HUES6 (cell line): ENCODE results near the gene MEGF11.

Experiments used
- H3K27ac ChIP-seq: 2 replicates; pipeline ENCODE4 v1.7.0; 2013; ENCODE audit warnings: low read depth, mild to moderate bottlenecking, low read length, inconsistent platforms
- H3K27me3 ChIP-seq: 2 replicates; pipeline ENCODE4 v1.6.1; 2013; ENCODE audit warnings: low read length; ENCODE audit not compliant: control insufficient read depth, insufficient read depth
- H3K36me3 ChIP-seq: 2 replicates; pipeline ENCODE4 v1.6.1; 2013; ENCODE audit warnings: low read length; ENCODE audit not compliant: control insufficient read depth, insufficient read depth
- H3K4me1 ChIP-seq: 2 replicates; pipeline ENCODE4 v1.6.1; 2013; ENCODE audit warnings: low read length; ENCODE audit not compliant: control insufficient read depth, insufficient read depth
- H3K4me3 ChIP-seq: 2 replicates; pipeline ENCODE4 v1.5.1; 2013; ENCODE audit warnings: low read depth, low read length
- H3K9ac ChIP-seq: one replicate; pipeline ENCODE4 v1.6.1; 2013; ENCODE audit warnings: mild to moderate bottlenecking, low read length
- H3K9me3 ChIP-seq: 2 replicates; pipeline ENCODE4 v1.6.1; 2013; ENCODE audit warnings: low read depth, low read length; ENCODE audit not compliant: control insufficient read depth, insufficient read depth

MEGF11 gene

DNA sequence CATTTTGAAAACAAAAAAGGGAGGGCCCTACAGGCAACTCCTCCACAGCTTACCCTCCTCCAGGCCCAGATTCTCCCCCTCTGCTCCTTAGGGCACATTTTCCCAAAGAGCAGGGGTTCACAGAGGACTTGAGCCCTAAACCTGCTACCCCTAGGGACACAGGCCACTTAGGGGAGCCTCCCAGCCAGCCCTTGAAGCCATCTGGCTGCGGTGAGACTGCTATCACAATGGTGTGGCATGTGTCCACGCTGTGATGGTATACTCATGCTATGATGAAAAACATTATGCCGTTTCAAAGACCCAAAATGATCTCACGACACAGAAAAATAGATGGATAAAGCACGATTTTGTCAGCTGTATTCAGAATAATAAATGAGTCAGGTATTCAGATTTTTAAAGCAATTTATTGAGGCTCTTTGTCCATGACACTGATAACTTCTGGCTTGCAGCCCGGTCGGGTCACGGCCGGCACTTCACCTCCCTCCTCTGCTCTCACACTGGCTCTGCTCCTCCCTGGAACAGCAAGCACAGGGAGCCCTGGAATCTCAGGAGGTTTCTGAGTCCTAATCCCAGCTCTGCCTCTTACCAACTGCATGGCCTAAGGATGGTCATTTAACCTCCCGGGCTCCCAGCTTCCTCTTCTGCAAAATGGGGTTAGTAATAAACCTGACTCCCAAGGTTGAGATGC is 115.3 kb downstream of the MEGF11 start:
- Histone ChIP-seq H3K27me3 (no peaks in the 10 kb centered on the region), H3K9ac (no peak overlapping the region), H3K9me3 (no peaks in the 10 kb centered on the region), H3K36me3 (no peaks in the 10 kb centered on the region), H3K27ac (no peak overlapping the region), H3K4me1 (0 out of 2 replicates have a peak, but pooled peaks cover 4% of the 10 kb centered on the region), H3K4me3 (no peak overlapping the region)

DNA sequence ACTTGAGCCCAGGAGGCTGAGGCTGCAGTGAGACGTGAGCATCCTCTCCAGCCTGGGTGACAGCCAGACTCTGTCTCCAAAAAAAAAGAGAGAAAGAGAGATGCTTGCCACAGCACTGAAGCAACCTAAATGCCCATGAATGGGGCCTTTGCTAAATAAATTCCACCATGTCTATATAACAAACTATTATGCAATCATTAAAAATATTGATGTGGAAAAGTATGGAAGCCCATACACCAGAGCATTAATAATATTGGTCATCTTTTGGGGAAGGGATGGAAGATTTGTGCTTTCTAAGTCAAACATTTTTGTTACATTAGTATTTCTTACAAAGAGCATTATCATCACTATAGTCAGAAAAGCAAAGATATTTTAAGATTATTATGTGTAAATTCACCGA is 116.6 kb downstream of the MEGF11 start:
- Histone ChIP-seq H3K4me3 (no peak overlapping the region), H3K27ac (no peak overlapping the region), H3K9me3 (no peaks in the 10 kb centered on the region), H3K9ac (no peak overlapping the region), H3K36me3 (no peaks in the 10 kb centered on the region), H3K4me1 (0 out of 2 replicates have a peak, but pooled peaks cover 4% of the 10 kb centered on the region), H3K27me3 (no peaks in the 10 kb centered on the region)

DNA sequence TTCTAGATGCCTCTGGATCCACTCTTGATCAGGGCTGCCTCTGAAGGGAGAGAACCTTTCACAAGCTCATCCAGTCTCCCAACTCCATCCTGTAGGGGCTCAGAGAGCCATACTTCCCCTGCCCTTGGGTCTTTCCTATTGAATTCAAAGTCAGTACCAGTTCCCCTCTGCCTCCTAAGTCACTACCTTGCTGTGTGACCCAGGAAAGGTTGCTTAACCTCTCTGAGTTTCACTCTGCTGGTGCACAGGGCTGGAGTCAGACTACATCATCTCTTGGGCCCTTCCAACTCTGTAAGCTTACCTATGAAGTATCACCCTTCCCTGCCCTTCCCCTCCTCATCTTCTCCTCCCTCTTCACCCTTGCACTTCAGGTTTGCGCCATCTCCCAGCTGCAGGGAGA is 117.9 kb downstream of the MEGF11 start:
- Histone ChIP-seq H3K4me1 (0 out of 2 replicates have a peak, but pooled peaks cover 4% of the 10 kb centered on the region), H3K27me3 (no peaks in the 10 kb centered on the region), H3K9me3 (no peaks in the 10 kb centered on the region), H3K36me3 (no peaks in the 10 kb centered on the region), H3K4me3 (no peak overlapping the region), H3K27ac (no peak overlapping the region), H3K9ac (no peak overlapping the region)

DNA sequence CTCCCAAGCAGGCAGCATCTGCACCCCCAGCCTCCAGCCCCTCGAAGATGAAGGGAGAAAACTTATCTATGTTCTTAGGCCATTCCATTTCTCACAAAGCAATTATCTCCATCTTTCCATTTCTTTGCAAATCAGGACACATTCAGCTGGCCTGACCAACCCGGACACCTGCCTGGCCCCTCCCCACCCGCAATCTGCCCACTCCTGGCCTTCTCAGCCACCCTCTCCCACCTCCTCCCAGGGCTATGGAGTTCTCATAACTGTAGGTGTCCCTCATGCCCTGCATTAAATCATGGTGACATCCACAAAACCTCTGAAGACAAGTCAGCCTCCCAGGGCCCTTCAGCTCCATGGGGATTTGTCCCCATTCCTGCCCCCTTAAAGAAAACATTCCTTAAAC is 119.3 kb downstream of the MEGF11 start:
- no peaks in the 10 kb centered on the region for H3K36me3 ChIP-seq
- no peaks in the 10 kb centered on the region; the same call in 1 of the 2 replicates for H3K27me3 ChIP-seq
- no peak overlapping the region for H3K4me3 ChIP-seq
- H3K27ac ChIP-seq: no peak overlapping the region
- H3K9ac ChIP-seq: no peak overlapping the region
- no peaks in the 10 kb centered on the region for H3K9me3 ChIP-seq
- 0 out of 2 replicates have a peak, but pooled peaks cover 4% of the 10 kb centered on the region for H3K4me1 ChIP-seq

DNA sequence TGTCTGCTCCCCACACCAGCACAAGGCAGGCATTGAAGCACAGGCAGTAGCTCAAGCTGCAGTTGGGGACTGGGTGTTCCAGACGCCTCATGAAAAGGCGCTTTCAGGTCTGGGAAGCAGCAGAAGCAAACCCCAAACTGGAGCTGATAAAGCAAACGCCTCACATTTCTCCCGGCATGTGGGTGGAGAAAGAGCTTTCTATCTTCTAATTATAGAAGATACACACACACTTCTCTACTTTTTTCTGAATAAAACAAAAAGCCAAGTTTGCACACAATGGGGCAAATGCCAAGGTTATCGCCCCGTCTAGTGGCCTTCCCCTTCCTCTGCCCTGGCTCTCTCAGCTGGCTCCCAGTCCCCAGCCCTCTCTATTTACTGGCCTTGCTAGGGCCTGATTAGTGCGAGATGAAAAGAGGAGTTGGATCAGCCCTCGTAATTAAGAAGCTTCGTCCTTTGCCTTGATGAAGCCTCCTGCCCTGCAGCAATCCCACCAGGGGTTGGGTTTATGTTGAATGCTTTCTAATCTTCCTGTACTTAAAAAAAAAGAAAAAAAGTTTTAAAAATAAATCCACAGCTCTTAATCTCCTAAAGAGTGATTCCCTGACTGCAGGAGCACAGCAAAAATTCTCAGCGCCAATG is 120.2 kb downstream of the MEGF11 start:
- H3K27me3 ChIP-seq: no peaks in the 10 kb centered on the region; the same call in 1 of the 2 replicates
- no peaks in the 10 kb centered on the region for H3K9me3 ChIP-seq
- no peak overlapping the region for H3K27ac ChIP-seq
- H3K36me3 ChIP-seq: no peaks in the 10 kb centered on the region
- H3K4me1 ChIP-seq: 0 out of 2 replicates have a peak, but pooled peaks cover 4% of the 10 kb centered on the region
- H3K4me3 ChIP-seq: no peak overlapping the region
- H3K9ac ChIP-seq: no peak overlapping the region

DNA sequence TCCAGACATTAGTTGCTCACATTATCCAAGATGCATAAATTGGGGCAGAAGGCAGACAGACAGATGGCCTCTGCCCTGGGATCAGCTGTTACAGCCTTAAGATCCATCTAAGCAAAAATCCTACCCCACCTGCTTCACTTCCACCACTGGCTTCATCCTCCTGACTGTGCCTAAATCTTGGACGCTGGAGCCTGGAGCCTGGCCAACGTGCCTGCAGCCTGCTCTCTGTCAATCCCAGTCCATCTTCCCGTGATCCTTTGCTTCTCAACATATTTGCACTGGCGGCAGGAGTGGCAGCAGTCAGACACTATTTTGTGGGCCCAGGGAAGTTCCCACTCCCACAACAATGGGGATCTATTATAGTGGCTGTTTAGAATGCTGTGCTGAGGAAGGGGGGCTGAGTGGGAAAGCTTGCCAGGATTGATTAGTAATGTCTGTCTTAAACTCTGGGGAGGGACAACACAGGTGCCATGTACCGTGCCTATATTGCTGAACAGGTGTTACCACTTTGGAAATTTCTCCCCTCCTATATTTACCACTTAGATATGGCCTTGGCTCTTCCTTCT is 121.2 kb downstream of the MEGF11 start:
- Histone ChIP-seq H3K9ac (no peak overlapping the region), H3K4me3 (no peak overlapping the region), H3K27me3 (no peaks in the 10 kb centered on the region; the same call in 1 of the 2 replicates), H3K36me3 (no peaks in the 10 kb centered on the region), H3K9me3 (no peaks in the 10 kb centered on the region), H3K27ac (no peak overlapping the region), H3K4me1 (peaks cover 4% of the 10 kb centered on the region; the same call in 1 of the 2 replicates)

DNA sequence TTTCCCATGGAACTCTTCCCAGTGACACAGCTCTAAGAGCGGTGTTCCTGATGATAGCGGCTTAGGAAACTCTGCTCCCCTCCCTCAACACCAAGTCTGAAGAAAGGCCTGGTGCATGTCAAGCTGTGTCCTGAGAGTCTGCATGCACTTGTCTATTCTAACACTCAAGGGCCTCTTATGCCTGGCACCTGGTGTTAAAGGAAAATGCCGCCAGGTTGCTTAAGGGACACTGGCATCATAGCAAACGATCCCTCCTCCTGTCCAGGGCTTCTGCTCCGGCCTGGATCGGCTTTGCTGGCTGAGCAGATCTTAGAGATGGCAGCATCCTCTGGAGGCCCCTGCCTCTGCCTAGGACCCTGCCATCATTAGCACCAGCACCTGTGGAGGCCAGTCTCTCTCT is 121.7 kb downstream of the MEGF11 start:
- H3K9me3 ChIP-seq: no peaks in the 10 kb centered on the region
- no peak overlapping the region for H3K27ac ChIP-seq
- H3K36me3 ChIP-seq: no peaks in the 10 kb centered on the region
- H3K27me3 ChIP-seq: no peaks in the 10 kb centered on the region; the same call in 1 of the 2 replicates
- H3K4me1 ChIP-seq: peaks cover 4% of the 10 kb centered on the region; the same call in 1 of the 2 replicates
- no peak overlapping the region for H3K9ac ChIP-seq
- H3K4me3 ChIP-seq: no peak overlapping the region

DNA sequence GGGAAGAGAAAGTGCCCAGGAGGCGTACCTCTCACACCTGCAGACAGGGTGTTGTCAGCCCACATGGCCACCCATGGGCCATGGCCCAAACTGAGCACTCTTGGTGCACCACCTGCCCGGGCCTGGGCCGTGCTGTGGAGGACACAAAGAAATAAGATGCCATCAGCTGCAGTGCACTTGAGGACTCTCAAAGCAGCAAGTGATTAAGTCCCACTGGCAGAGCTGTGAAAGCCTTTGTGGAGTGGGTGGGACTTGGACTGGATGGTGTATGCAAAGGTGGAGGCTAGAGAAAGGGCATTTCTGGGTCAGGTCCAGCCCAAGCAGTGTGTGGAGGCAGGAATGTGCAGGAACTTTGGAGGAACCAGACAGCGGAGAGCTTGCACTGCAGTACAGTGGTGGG is 122.3 kb downstream of the MEGF11 start:
- Histone ChIP-seq H3K27me3 (no peaks in the 10 kb centered on the region; the same call in 1 of the 2 replicates), H3K27ac (no peak overlapping the region), H3K4me1 (peaks cover 5% of the 10 kb centered on the region; the same call in 1 of the 2 replicates), H3K4me3 (no peak overlapping the region), H3K9me3 (no peaks in the 10 kb centered on the region), H3K36me3 (no peaks in the 10 kb centered on the region), H3K9ac (no peak overlapping the region)

DNA sequence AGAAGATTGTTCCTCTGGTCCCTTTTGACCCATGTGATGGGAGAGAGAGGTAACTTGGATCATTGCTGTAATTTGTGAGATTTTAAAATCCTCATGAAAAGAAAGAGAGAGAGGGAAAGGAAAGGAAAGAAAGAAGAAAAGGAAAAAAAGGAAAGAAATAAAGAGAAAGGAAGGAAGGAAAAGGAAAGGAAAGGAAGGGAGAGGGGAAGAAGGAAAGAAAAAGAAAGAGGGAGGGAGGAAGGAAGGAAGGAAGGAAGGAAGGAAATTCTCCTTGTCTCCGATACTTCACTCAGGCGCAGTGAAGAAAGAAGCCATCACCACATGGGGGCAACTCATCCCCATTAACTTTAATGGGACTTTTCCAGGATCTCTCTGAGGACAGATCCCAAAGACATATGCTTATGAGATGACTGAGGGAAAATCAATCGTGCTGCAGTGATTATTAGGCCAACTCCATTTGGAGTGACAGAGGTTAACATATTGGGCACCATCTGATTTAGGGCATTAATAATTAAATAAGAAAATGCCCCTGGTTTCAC is 123.0 kb downstream of the MEGF11 start:
- no peaks in the 10 kb centered on the region; the same call in 1 of the 2 replicates for H3K27me3 ChIP-seq
- no peaks in the 10 kb centered on the region for H3K36me3 ChIP-seq
- H3K9me3 ChIP-seq: no peaks in the 10 kb centered on the region
- H3K4me1 ChIP-seq: peaks cover 11% of the 10 kb centered on the region; the same call in 1 of the 2 replicates
- no peak overlapping the region for H3K27ac ChIP-seq
- H3K9ac ChIP-seq: no peak overlapping the region
- H3K4me3 ChIP-seq: no peak overlapping the region

DNA sequence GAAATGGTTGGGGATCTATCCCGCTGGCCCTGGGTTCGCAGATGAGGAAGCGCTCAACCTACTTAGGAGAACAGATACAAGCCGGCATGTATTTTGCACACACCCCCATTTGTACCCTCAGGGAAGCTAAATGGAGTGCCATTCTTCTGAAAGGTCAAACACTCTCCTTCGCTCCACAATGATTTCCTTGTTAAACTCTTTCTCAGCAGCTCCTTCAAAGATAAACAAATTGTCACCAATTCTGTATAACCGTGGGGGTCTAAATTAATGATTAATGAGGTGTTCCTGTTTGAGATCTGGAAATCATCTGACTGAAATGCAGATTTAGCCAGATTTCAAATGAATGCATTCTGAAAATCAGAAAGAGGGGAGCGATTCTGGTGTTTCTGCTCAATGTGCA is 124.0 kb downstream of the MEGF11 start:
- Histone ChIP-seq H3K4me1 (peaks cover 14% of the 10 kb centered on the region; the same call in 1 of the 2 replicates), H3K27ac (no peak overlapping the region), H3K27me3 (no peaks in the 10 kb centered on the region; the same call in 1 of the 2 replicates), H3K4me3 (no peak overlapping the region), H3K36me3 (no peaks in the 10 kb centered on the region), H3K9ac (no peak overlapping the region), H3K9me3 (no peaks in the 10 kb centered on the region)
